NCI-H446 treated with DMSO at 0.1 percent for 48 hours (cell line): ENCODE results near the gene AP1S2.

ENCODE experiments used
- DNase-seq: peaks from one replicate; lab custom pipeline; 2025; lab: John Stamatoyannopoulos, UW

AP1S2 gene

DNA sequence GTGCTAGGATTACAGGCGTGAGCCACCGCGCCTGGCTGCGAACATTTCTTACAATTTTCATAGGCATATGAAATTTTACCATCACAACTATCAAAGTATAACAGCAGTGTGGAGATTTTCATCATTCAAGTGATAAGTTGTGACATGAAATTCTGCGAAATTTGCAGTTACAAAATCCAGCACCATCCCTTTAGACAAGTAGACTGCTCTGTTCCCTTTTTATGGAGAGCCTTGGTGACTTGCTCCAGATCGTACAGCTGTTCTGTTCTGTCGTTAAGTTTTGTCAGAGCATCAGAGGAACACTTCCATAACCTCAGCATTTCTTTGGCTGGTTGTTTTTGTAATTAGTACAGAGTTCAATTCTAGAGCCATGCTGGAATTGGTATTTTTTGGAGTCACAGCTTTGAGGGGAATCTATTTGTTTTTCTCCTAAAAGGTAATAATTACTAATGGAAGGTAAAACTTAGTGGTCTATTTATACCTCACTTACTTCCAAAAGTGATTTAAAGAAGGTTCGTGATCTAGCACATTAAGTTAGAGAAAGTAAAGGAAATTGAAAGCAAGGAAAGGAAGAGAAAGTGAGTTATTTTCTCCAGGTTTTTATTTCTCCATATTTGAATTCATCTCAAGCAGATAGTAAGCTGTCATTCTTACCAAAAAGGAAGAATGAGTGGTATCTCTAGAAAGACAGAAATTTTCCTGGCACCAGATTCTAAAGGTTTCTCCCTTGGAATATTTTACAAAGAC lies 42.2 kb downstream of the AP1S2 start:
- no peak for DNase-seq

- DNase-seq = no peak
Measured at GRCh38 chrX:15808254-15808653, 46.4 kb downstream of the AP1S2 start.

DNA sequence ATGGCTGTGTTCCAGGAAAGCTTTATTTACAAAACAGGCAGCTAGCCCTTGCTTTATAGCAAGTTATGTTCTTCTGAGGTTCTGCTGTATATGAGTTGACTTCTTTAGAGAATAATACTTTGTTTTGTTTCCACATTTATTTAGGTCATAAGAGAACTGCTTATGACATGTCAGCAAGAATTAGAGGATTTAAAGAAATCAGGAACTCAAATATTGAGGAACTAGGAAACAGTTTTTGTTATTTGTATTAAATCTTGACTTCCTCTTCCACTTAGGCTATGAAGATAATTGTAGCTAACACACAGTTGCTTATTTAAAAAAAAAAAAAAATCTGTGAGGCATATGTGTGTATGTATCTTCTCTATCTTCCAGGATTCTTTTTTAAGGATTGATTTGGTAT lies 50.0 kb downstream of the AP1S2 start:
- no peak for DNase-seq

DNA sequence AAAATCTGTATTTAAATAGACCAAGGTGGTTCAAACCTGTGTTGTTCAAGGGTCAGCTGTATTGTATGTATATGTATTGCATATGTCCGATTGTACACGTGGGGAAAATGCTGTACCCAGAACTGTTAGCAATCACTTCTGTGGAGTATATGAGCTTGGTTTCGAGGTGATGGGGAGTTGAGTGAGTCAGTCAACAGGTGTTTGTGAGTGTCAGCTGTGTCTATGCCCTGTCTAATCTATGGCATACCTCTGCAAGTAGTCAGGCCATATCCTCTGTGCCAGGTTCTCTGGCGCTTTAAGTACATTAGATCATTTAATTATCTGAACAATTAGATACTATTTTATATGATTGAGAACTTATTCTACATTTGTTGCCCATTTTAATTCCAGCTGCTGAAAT lies 56.9 kb downstream of the AP1S2 start:
- DNase-seq = no peak

- no peak for DNase-seq
Measured at GRCh38 chrX:15790769-15791290, 63.8 kb downstream of the AP1S2 start.

GRCh38 chrX:15789979-15790768 lies 64.4 kb downstream of the AP1S2 start, which contains the start of gene ZRSR2:
Gene ZRSR2 (plus strand): TSS chrX:15790484. CDS start chrX:15790496, 12 bp downstream.
- DNase-seq = peak; percentile 40

- DNase-seq = no peak
Measured at GRCh38 chrX:15786915-15787314, 67.7 kb downstream of the AP1S2 start.

- DNase-seq = no peak
Measured at GRCh38 chrX:15785176-15785750, 69.3 kb downstream of the AP1S2 start.

- DNase-seq = no peak
Measured at GRCh38 chrX:15781961-15782699, 72.5 kb downstream of the AP1S2 start.
